ENCODE results near the gene LRRC59. TPM values are rescaled to one million over a fixed set of nuclear protein-coding genes. Genes with fewer than 3 reads are reported as not detected.

The LRRC59 gene
- total and polyA plus RNA-seq, 2 of the 8 experiments (the other 6 are each of a cell fraction or from before 2014, with no cell fraction given) = 48.3 to 117 TPM

- TF ChIP-seq SAP30 (IDR thresholded peaks at IDR 0.05; ENCODE audit: insufficient read depth, insufficient replicate concordance, low read length) = peak; percentile 88
- peak in 1 of 2 experiments; percentile 37; a peak in 1 of 3 replicates for TF ChIP-seq POLR2A (IDR thresholded peaks at IDR 0.05; ENCODE audit: control extremely low read depth in 1 of 2, low read depth in 2 of 2, low read length in 2 of 2)
- TF ChIP-seq EP300 (IDR thresholded peaks at IDR 0.05; ENCODE audit: borderline replicate concordance in 1 of 2, low read depth in 2 of 2, low read length in 2 of 2) = no peak
- no peak for TF ChIP-seq EZH2 (IDR thresholded peaks at IDR 0.05; ENCODE audit: low read depth, low read length, severe bottlenecking)
- TF ChIP-seq RFX5 (IDR thresholded peaks at IDR 0.05; ENCODE audit: borderline replicate concordance, low read depth, low read length) = no peak
- 0 out of 2 replicates have a peak, but pooled peaks have one; percentile 6 for TF ChIP-seq MAX (IDR thresholded peaks at IDR 0.05)
Measured at GRCh38 chr17:50363217-50364060, 33.9 kb downstream of the LRRC59 start (continued).
